Measurements from ENCODE around the gene COL6A2. TPM values are rescaled to one million over a fixed set of nuclear protein-coding genes. Genes with fewer than 3 reads are reported as not detected.

Gene COL6A2
- total RNA-seq, 1 donor from 2014 or later = 373 TPM

DNA sequence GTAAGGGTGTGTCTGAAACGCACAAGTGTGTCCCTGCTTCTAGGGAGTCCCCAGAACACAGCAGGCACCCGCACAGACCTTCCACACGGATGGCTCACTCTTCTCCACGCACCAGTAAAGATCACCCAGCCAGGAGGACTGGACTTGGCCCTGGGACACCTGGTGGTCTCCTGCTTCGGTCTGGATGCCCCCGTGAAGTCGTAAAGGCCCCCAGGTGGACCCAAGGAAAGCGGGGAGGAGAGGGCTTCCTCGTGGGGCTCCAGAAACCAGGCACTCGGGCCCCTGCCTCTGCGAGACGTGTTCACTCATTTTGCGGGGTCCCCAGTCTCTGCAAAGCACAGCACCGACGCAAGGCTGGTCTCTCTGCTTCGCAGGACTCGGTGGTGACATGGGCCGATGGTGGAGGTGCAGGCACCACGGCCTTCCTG is 20.2 kb upstream of the COL6A2 start:
- no peak overlapping the region for H3K4me3 ChIP-seq (ENCODE audit: low read depth, low read length)
- H3K36me3 ChIP-seq (ENCODE audit: control insufficient read depth, insufficient read depth, low read length) = no peaks in the 10 kb centered on the region
- H3K27me3 ChIP-seq (ENCODE audit: control insufficient read depth, insufficient read depth, low read length) = no peaks in the 10 kb centered on the region
- no peak for TF ChIP-seq CTCF (IDR thresholded peaks at IDR 0.05; ENCODE audit: insufficient read depth, low read length, poor library complexity, severe bottlenecking)
- no peak for DNase-seq (ENCODE audit: low read depth)

- no peaks in the 10 kb centered on the region for H3K27me3 ChIP-seq (ENCODE audit: control insufficient read depth, insufficient read depth, low read length)
- H3K4me3 ChIP-seq (ENCODE audit: low read depth, low read length) = no peak overlapping the region
- DNase-seq (ENCODE audit: low read depth) = no peak
- no peaks in the 10 kb centered on the region for H3K36me3 ChIP-seq (ENCODE audit: control insufficient read depth, insufficient read depth, low read length)
- TF ChIP-seq CTCF (IDR thresholded peaks at IDR 0.05; ENCODE audit: insufficient read depth, low read length, poor library complexity, severe bottlenecking) = no peak
Measured at GRCh38 chr21:46078322-46078977, 19.5 kb upstream of the COL6A2 start.

DNA sequence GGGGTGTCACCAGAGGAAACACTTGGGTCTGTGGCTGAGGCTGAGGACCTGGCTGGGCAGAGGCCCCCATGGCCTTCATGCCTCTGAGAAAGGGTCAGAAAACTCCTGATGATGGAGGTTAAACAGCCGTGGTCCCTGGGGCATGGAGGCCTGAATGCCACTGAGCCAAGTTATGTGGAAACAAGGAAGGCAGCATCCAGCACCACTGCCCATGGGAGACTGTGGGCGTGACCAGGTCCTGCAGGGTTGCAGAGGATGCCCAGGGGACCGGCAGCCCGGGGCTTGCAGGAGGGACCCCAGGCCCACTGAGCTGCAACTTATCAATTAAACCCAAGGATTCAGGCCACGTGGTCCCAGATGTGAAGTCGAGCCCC is 18.9 kb upstream of the COL6A2 start:
- Histone ChIP-seq H3K4me3 (ENCODE audit: low read depth, low read length) (no peak overlapping the region), H3K27me3 (ENCODE audit: control insufficient read depth, insufficient read depth, low read length) (peaks cover 5% of the 10 kb centered on the region), H3K36me3 (ENCODE audit: control insufficient read depth, insufficient read depth, low read length) (no peaks in the 10 kb centered on the region)
- no peak for DNase-seq (ENCODE audit: low read depth)
- TF ChIP-seq CTCF (IDR thresholded peaks at IDR 0.05; ENCODE audit: insufficient read depth, low read length, poor library complexity, severe bottlenecking) = no peak

DNA sequence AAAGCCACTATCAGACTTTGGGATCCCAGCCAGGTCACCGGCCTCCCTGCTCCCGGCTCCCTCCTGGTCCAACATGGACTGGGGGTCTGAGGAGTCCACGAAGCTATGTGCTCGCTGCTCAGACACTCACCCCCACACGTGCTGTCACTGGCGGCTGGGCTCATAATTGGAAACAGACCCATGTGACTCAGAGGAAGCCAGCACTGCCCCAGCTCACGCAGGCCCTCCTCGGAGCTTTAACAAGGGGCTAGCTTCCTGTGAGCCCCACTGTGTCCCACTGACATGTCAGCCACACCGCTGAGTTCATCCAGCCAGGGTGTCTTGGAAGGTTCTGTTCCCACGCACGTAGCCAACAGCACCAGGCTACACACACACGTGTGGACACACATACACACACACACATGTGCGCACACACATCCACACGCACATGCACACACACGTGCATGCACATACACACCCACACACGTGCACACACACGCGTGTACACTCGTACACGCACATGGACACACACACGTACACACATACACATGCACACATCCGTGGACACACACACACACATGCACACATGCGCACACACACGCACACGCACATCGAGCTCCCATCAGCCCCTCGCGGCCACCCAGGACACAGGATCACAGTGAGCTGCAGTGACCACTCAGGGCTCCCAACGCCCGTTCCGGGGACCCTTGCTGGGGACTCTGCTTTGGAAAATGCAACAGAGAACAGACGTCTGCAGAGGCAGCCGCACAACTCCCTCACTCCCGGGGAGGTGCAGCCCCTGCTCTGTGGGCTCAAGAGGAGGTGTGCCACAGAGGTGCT is 18.4 kb upstream of the COL6A2 start:
- no peak for TF ChIP-seq CTCF (IDR thresholded peaks at IDR 0.05; ENCODE audit: insufficient read depth, low read length, poor library complexity, severe bottlenecking)
- Histone ChIP-seq H3K4me3 (ENCODE audit: low read depth, low read length) (no peak overlapping the region), H3K36me3 (ENCODE audit: control insufficient read depth, insufficient read depth, low read length) (no peaks in the 10 kb centered on the region), H3K27me3 (ENCODE audit: control insufficient read depth, insufficient read depth, low read length) (peaks cover 10% of the 10 kb centered on the region)
- DNase-seq (ENCODE audit: low read depth) = no peak

DNA sequence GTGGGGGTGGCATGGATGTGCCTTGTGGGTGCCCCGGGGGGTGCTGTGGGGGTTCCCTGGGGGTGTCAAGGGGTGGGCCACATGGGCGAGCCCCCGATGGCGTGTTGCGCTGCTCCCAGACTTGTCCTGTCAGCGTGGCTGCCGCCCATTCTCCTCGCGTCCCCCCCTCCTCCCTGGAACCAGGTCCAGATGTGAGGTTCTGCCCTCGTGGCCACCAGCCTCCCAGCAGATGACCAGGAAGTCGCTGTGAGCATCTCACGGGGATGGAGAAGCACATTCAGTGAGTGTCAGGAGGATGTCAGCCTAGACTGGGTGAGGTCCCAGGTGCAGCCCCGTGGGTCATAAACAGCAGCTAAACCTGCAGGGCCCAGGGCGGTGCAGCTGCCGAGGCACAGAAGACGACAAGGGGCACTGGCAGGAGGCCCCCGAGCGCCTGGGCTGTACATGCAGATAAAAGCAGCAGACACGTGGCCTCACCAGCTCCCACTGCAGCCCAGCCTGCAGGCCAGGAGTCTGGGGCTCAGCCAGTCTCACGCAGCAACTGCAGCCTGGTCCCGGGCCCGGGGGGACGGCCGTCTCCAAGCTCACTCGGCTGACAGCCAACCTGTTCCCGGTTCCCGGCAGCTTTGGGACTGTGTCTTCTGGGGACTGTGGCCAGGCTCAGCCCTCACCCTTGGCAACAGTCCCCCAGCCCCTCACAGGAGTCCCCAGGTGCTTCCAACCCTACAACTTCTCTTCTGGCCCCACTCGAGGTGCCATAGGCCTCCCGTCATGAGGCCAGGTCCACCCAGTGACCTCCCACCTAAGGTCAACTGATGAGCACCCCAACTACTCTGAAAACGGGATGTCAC is 17.5 kb upstream of the COL6A2 start:
- H3K4me3 ChIP-seq (ENCODE audit: low read depth, low read length) = no peak overlapping the region
- H3K27me3 ChIP-seq (ENCODE audit: control insufficient read depth, insufficient read depth, low read length) = peaks cover 10% of the 10 kb centered on the region
- no peaks in the 10 kb centered on the region for H3K36me3 ChIP-seq (ENCODE audit: control insufficient read depth, insufficient read depth, low read length)
- DNase-seq (ENCODE audit: low read depth) = no peak
- TF ChIP-seq CTCF (IDR thresholded peaks at IDR 0.05; ENCODE audit: insufficient read depth, low read length, poor library complexity, severe bottlenecking) = no peak

Measured in kidney epithelial cell (primary cell).